GM19023 (cell line): Measurements from ENCODE around the gene ARF1.

Source experiments
- ATAC-seq: cut with Tn5 transposase; IDR thresholded peaks from one replicate; pipeline ENCODE4 v1.9.1; 2021; ENCODE audit warnings: mild to moderate bottlenecking, moderate library complexity; ENCODE audit not compliant: unreplicated experiment

Gene ARF1

DNA sequence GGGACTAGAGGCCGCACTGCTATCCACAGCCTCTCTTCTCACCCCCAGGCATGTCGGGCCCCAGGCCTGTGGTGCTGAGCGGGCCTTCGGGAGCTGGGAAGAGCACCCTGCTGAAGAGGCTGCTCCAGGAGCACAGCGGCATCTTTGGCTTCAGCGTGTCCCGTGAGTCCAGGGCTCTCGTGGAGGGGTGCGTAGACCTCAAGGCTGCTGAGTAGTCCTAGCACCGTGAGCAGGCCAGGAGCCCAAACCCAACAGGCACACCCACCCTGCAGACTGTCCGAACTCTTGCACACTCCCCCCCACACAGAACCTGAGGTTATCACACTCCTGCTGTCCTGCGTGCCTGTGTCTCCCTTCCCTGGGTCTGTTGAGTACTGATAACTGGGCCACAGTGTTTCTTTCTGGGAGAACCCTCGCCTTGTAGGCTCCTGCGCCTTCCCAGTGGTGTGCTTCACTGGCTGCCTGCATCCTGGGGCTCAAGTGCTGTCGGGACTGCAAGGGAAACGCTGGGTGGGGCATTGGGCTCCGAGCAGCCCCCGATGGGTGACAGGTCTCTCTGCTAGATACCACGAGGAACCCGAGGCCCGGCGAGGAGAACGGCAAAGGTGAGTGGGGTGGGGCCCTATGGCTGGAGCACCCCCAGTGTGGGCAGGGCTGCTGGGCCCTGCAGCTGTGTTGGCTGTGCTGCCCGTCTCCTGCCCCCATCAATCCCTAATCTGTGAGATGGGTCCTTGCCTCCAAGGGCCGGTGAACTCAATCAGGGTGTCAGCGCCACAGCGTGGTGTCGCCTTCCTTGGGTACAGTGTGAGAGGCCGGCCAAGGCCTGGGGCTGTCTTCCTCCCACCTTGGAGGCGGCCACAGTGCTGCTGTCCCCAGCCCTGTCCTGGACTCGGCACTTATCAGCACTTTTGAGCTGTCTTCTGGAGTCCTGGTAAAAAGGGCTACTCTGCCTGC, 63.2 kb downstream of the ARF1 start:
- ATAC-seq = no peak

DNA sequence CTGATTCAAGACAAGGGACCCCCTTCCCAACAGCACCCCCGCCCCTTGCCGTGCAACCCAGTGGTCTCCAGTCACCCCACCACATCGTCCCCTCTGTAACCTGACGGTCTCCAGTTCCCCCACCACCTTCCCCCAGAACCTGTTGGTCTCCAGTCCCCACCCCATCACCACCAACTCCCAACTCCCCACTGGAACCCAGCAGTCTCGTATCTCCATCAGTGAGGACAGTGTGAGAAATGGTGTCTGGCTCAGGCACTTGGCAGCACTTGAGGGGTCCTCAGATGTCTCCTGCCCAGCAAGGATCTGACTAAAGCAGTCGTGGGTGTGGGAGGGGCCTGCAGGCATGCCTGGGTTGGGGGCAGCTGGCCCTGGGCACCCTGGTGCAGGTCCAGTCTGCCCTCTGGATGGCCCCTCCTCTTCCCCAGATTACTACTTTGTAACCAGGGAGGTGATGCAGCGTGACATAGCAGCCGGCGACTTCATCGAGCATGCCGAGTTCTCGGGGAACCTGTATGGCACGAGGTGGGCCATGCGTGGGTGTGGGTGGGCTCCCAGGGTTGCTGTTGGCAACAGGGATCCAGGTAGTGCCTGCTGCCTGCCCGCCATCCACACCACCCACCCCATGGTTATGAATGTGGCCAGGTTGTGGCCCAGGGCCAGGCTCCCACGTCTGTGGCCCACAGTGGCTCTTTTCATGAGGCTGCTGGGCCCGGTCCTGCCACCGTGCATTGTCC, 64.1 kb downstream of the ARF1 start:
- ATAC-seq = no peak

DNA sequence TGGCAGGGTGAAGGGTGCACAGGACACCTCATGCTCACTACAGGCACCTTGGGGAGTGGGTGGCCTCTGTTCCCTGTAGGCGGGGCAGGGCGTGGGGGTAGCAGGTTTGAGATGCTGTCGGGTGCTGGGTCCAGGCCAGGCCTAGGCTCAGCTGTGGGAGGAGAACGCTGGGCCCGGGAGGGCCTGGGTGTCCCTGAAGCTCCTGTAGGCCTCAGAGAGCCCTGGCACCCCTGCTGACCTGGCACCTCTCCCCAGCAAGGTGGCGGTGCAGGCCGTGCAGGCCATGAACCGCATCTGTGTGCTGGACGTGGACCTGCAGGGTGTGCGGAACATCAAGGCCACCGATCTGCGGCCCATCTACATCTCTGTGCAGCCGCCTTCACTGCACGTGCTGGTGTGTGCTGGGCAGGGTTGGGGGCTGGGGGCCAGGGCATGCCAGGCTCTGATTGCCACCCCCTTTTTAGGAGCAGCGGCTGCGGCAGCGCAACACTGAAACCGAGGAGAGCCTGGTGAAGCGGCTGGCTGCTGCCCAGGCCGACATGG, 64.7 kb downstream of the ARF1 start:
- no peak for ATAC-seq

DNA sequence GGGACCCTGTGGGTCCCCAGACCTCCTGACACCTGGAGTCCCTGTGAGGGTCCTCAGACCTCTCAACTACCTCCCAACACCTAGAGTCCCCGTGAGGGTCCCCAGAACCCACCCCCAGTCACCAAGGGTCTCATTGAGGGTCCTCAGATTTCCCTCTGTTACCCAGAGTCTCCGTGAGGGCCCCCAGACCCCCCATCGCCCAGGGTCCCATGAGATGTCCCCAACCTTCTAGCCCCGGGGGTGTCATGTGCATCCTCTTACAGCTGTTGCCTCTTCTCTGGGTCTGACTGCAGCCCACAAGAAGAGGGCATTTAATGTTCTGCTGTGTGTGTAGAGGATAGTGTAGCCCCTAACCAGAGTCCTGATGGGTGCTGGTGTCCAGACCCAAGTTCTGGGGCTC, 65.3 kb downstream of the ARF1 start:
- ATAC-seq = no peak

DNA sequence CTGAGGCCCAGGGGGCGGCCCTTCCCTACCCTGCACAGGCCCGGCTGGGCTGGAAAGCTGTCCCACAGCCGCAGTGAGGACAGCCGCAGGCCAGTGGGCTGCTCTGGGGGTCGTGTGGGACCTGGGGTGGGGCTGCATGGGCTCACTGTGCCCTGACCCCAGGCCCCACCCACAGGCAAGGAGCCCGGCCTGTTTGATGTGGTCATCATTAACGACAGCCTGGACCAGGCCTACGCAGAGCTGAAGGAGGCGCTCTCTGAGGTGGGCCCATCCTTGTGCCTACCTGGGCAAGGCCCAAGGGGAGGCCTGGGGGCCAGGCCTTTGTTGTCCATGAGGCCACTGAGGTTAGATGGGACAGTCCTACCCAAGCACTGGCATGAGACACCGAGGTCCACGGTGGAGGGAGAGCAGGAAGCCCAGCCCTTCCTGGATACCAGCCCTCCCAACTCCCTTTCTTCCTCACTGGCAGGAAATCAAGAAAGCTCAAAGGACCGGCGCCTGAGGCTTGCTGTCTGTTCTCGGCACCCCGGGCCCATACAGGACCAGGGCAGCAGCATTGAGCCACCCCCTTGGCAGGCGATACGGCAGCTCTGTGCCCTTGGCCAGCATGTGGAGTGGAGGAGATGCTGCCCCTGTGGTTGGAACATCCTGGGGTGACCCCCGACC, 65.8 kb downstream of the ARF1 start:
- no peak for ATAC-seq
